Esophagus mucosa (tissue), 1 donor: Measurements from ENCODE around the gene HOXA2. TPM values are rescaled to one million over a fixed set of nuclear protein-coding genes. Genes with fewer than 3 reads are reported as not detected.
A peak's percentile ranks its signal among the peaks of the same experiment; 100 is the strongest.

Source experiments
- ATAC-seq: fragments of 200-7000 bp; cut with Tn5 transposase; one replicate; pipeline ENCODE4 v1.9.1; 2020
- total RNA-seq: library from RNA; stranded (reverse); gene quantifications from one replicate; pipeline ENCODE4 v1.2.4, GENCODE V29; 2023
- donor health status: DM: yes; HTN: yes; CAD: no.

The HOXA2 gene
- 1.1 TPM for total RNA-seq

- peak; percentile 41 for ATAC-seq
These were observed at the start of gene HOXA2 for GRCh38 chr7:27102581-27103442. HOXA2 (minus strand) TSS chr7:27102683; CDS start chr7:27102500, 183 bp downstream.

GRCh38 chr7:27151341-27151930 lies 49.0 kb upstream of the HOXA2 start:
- ATAC-seq = no peak

- ATAC-seq = peak; percentile 62
These were observed 48.3 kb upstream of the HOXA2 start for GRCh38 chr7:27150568-27151340.

- peak; percentile 3 for ATAC-seq
These were observed 47.5 kb upstream of the HOXA2 start for GRCh38 chr7:27149842-27150567.

- no peak for ATAC-seq
These were observed 46.5 kb upstream of the HOXA2 start for GRCh38 chr7:27148756-27149641.

- ATAC-seq = peak; percentile 30
These were observed 45.7 kb upstream of the HOXA2 start for GRCh38 chr7:27148031-27148755.

GRCh38 chr7:27147199-27148030 lies 44.9 kb upstream of the HOXA2 start, which contains the start of gene HOXA6:
HOXA6 (minus strand) TSS chr7:27147774; CDS start chr7:27147749, 25 bp downstream.
- no peak for ATAC-seq

GRCh38 chr7:27146491-27147198 lies 44.2 kb upstream of the HOXA2 start:
- ATAC-seq = no peak

GRCh38 chr7:27145914-27146412 lies 43.5 kb upstream of the HOXA2 start:
- no peak for ATAC-seq

GRCh38 chr7:27145165-27145913 lies 42.9 kb upstream of the HOXA2 start:
- ATAC-seq = no peak

GRCh38 chr7:27144781-27145164 lies 42.3 kb upstream of the HOXA2 start:
- ATAC-seq = no peak

- ATAC-seq = no peak
These were observed 41.7 kb upstream of the HOXA2 start for GRCh38 chr7:27143950-27144780.

- peak; percentile 93 for ATAC-seq
These were observed 40.8 kb upstream of the HOXA2 start, which contains the start of gene HOXA5 for GRCh38 chr7:27143023-27143949. HOXA5 (minus strand) TSS chr7:27143681; CDS start chr7:27143607, 74 bp downstream.

- peak; percentile 4 for ATAC-seq
These were observed 40.1 kb upstream of the HOXA2 start for GRCh38 chr7:27142580-27143022.

- no peak for ATAC-seq
These were observed 39.6 kb upstream of the HOXA2 start for GRCh38 chr7:27141923-27142579.
